Kidney (tissue), 14 donors: ENCODE results near the gene IQUB. TPM values are rescaled to one million over a fixed set of nuclear protein-coding genes. Genes with fewer than 3 reads are reported as not detected.

Experiments
- DNase-seq, 5 donors: peaks; one replicate each; pipeline ENCODE4 v3.0.0-alpha.2; 2013 to 2020
- FAIRE-seq: peaks from 2 replicates; lab custom pipeline; 2012; peaks lifted over from hg19 to GRCh38; lab: Jason Lieb, UNC
- H3K27ac ChIP-seq, 2 donors: one replicate each; pipeline ENCODE4 v1.7.0; 2013; ENCODE audit warnings: low read depth in 2 of 2, low read length in 2 of 2, inconsistent platforms in 1 of 2
- H3K27me3 ChIP-seq: one replicate; pipeline ENCODE4 v1.7.1; 2013; ENCODE audit warnings: low read length, inconsistent platforms; ENCODE audit not compliant: control insufficient read depth, insufficient read depth
- H3K36me3 ChIP-seq, 3 donors: one replicate each; pipeline versions ENCODE4 v1.7.0 to v1.7.1; 2013; ENCODE audit warnings: low read length in 3 of 3, control low read depth in 1 of 3, inconsistent platforms in 1 of 3; ENCODE audit not compliant: insufficient read depth in 3 of 3, control insufficient read depth in 2 of 3
- H3K4me1 ChIP-seq, 3 donors: one replicate each; pipeline versions ENCODE4 v1.7.0 to v1.7.1; 2013; ENCODE audit warnings: low read length in 3 of 3, inconsistent platforms in 1 of 3, low read depth in 1 of 3; ENCODE audit not compliant: control insufficient read depth in 2 of 3, insufficient read depth in 2 of 3
- H3K4me3 ChIP-seq, 3 donors: one replicate each; pipeline versions ENCODE4 v1.7.0 to v1.8.1; 2013; ENCODE audit warnings: low read length in 3 of 3, control low read depth in 1 of 3, inconsistent platforms in 1 of 3
- H3K9ac ChIP-seq, 3 donors: one replicate each; pipeline versions ENCODE4 v1.7.0 to v1.7.1; 2013; ENCODE audit warnings: low read length in 3 of 3, control low read depth in 1 of 3, inconsistent platforms in 1 of 3
- H3K9me3 ChIP-seq, 3 donors: one replicate each; pipeline versions ENCODE4 v1.7.0 to v1.7.1; 2013; ENCODE audit warnings: low read length in 3 of 3, control low read depth in 1 of 3, inconsistent platforms in 1 of 3; ENCODE audit not compliant: control insufficient read depth in 2 of 3, insufficient read depth in 1 of 3
- CTCF ChIP-seq: IDR thresholded peaks from 3 replicates; pipeline ENCODE4 v1.5.1; 2012; ENCODE audit warnings: mild to moderate bottlenecking, moderate library complexity, borderline replicate concordance; ENCODE audit not compliant: insufficient read depth; ENCODE audit errors: extremely low read depth
- intact Hi-C: fragments of 100-400 bp; cut with DNase I; formaldehyde crosslinking; loops from one replicate; pipeline ENCODE4 v1.11.1; 2022
- polyA plus RNA-seq: library from polyadenylated mRNA; stranded (reverse); fragments of 350-450 nt; fragmentation: Illumina TruSeq; extraction: RNeasy Lipid Tissue Mini Kit (QIAGEN cat#74804); gene quantifications from one replicate; pipeline ENCODE4 v1.2.3, GENCODE V29; 2014; ENCODE audit warnings: low read depth, low replicate concordance; ENCODE audit not compliant: insufficient read depth
- total RNA-seq: library from RNA; stranded (reverse); fragmentation: NEBNext Ultra II Directional; extraction: Animal tissue kit (Norgen Biotek cat#: 25700); gene quantifications from one replicate; pipeline ENCODE4 v1.2.1, GENCODE V29; 2021
- donor health status: control.
- donor health status: control.
- donor health status: control.
- donor health status: control.
- donor health status: control.
- donor health status: DM: yes; HTN: yes; CAD: no.
- donor health status: Normal renal cell carcinoma (clear cell type).

Gene IQUB
- total and polyA plus RNA-seq, 2 donors from 2014 or later, result 1.8 to 6.9 TPM

- Histone ChIP-seq H3K9ac (no peak overlapping the region), H3K27ac (no peak overlapping the region), H3K4me3 (no peak overlapping the region), H3K27me3 (no peaks in the 10 kb centered on the region), H3K4me1 (no peaks in the 10 kb centered on the region), H3K36me3 (no peaks in the 10 kb centered on the region), H3K9me3 (no peaks in the 10 kb centered on the region)
- FAIRE-seq, result peak; percentile 97
- peak in 2 of 5 donors; percentile 30 to 54 for DNase-seq
- intact Hi-C loops, result no loop called here
- TF ChIP-seq CTCF, result peak; percentile 44
These were observed 2.7 kb upstream of the IQUB start for GRCh38 chr7:123537026-123537642.

- no peak for TF ChIP-seq CTCF
- H3K9ac ChIP-seq, result no peak overlapping the region
- peak overlapping the region; percentile 62 to 76 (median 64) for H3K4me3 ChIP-seq
- H3K4me1 ChIP-seq, result no peaks in the 10 kb centered on the region
- no peaks in the 10 kb centered on the region for H3K9me3 ChIP-seq
- DNase-seq (peak in 2 of 5 donors; percentile 64 to 67), FAIRE-seq (no peak)
- intact Hi-C loops, result no loop called here
- H3K27ac ChIP-seq, result no peak overlapping the region
- no peaks in the 10 kb centered on the region for H3K27me3 ChIP-seq
- no peaks in the 10 kb centered on the region for H3K36me3 ChIP-seq
These were observed 1.1 kb upstream of the IQUB start for GRCh38 chr7:123535517-123535916.

- H3K4me1 ChIP-seq, result no peaks in the 10 kb centered on the region
- DNase-seq (no peak), FAIRE-seq (no peak)
- peak overlapping the region; percentile 69 to 86 for H3K27ac ChIP-seq
- H3K9ac ChIP-seq, result peak overlapping the region; percentile 74 to 80 (median 75)
- H3K4me3 ChIP-seq, result peak overlapping the region; percentile 83 to 97 (median 87)
- H3K9me3 ChIP-seq, result no peaks in the 10 kb centered on the region
- H3K36me3 ChIP-seq, result no peaks in the 10 kb centered on the region
- H3K27me3 ChIP-seq, result no peaks in the 10 kb centered on the region
- TF ChIP-seq CTCF, result no peak
- intact Hi-C loops, result no loop called here
These were observed 439 bp downstream of the IQUB start for GRCh38 chr7:123533929-123534382.
